ENCODE data around the gene DLGAP1.

Gene DLGAP1

DNA sequence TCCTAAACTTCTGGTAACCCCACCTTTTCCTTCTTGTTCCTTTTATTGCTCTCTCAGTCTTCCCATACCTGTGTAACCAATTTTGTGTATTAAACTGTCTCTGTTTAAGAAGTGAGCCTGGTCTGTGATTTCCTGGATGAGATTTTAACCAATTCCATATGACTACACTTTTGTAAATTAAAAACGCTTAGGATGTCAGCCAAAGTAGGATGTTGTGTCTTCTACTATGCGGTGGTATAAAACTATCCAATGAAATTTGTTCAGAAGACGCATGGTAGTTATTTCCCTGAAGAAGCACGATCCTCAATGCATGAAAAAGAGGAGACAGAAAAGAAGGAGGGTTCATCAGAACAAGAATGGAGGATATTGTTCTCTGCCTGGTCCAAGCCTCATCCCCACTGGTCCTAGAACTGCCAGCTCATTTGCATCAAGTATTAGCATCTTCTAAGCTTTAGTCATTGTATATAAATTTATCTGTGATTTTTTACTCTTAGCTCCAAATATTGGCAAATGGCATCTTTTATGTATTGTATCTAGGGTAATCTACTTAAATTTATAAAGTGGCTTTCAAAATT lies 877.7 kb downstream of the DLGAP1 start:
- DNase-seq (ENCODE audit: low spot score), result no peak
- H3K9me3 ChIP-seq (replicated peaks in 1 of 2; ENCODE audit: control insufficient read depth in 2 of 2, insufficient read depth in 1 of 2, low read depth in 1 of 2, low read length in 2 of 2), result no peaks in the 10 kb centered on the region
- no peak overlapping the region for H3K9ac ChIP-seq (ENCODE audit: low read depth, low read length, poor library complexity)
- no peak overlapping the region for H2BK5ac ChIP-seq (ENCODE audit: low read length)
- no peak overlapping the region for H2BK15ac ChIP-seq (ENCODE audit: low read length)
- no peak overlapping the region for H3K4me3 ChIP-seq (ENCODE audit: low read length in 2 of 2)
- no peak overlapping the region for H3K18ac ChIP-seq (ENCODE audit: low read length)
- H3K4me2 ChIP-seq (ENCODE audit: insufficient read depth, low read length, poor library complexity, severe bottlenecking), result no peak overlapping the region
- no peaks in the 10 kb centered on the region for H3K79me1 ChIP-seq (ENCODE audit: low read depth, low read length)
- H3K36me3 ChIP-seq (replicated peaks in 1 of 2; ENCODE audit: control insufficient read depth in 2 of 2, insufficient read depth in 2 of 2, low read length in 2 of 2), result no peaks in the 10 kb centered on the region
- WGBS, 2 donors (ENCODE audit: extremely low coverage in 2 of 2, insufficient read length in 2 of 2, insufficient replicate concordance in 1 of 2), result no CpG with 5 or more reads among the region's 4 CpGs
- no peak overlapping the region for H4K91ac ChIP-seq (ENCODE audit: low read depth, low read length, poor library complexity)
- no peaks in the 10 kb centered on the region for H3K27me3 ChIP-seq (ENCODE audit: control insufficient read depth in 3 of 3, insufficient read depth in 3 of 3, low read depth in 1 of 3, low read length in 3 of 3)
- H3K14ac ChIP-seq (ENCODE audit: low read length), result no peak overlapping the region
- H3K4me1 ChIP-seq (ENCODE audit: control insufficient read depth in 2 of 2, insufficient read depth in 1 of 2, low read depth in 1 of 2, low read length in 2 of 2), result no peaks in the 10 kb centered on the region
- H2BK120ac ChIP-seq (ENCODE audit: low read depth, low read length), result no peak overlapping the region
- no peak overlapping the region for H2BK12ac ChIP-seq (ENCODE audit: low read length)
- H2AK5ac ChIP-seq (ENCODE audit: low read depth, low read length), result no peak overlapping the region
- H3K4ac ChIP-seq (ENCODE audit: low read length), result no peak overlapping the region
- no peak overlapping the region for H3K27ac ChIP-seq (replicated peaks; ENCODE audit: low read length)
- H4K8ac ChIP-seq (ENCODE audit: low read depth, low read length), result no peak overlapping the region
- no peak overlapping the region for H2AFZ ChIP-seq (ENCODE audit: low read length)
- H3K23ac ChIP-seq (ENCODE audit: low read depth, low read length, poor library complexity), result no peak overlapping the region

GRCh38 chr18:3572761-3573160 lies 882.3 kb downstream of the DLGAP1 start:
- Histone ChIP-seq H3K36me3 (replicated peaks in 1 of 2; ENCODE audit: control insufficient read depth in 2 of 2, insufficient read depth in 2 of 2, low read length in 2 of 2) (no peaks in the 10 kb centered on the region), H3K27ac (replicated peaks; ENCODE audit: low read length) (no peak overlapping the region), H2BK12ac (ENCODE audit: low read length) (no peak overlapping the region), H3K18ac (ENCODE audit: low read length) (no peak overlapping the region), H4K91ac (ENCODE audit: low read depth, low read length, poor library complexity) (no peak overlapping the region), H2AFZ (ENCODE audit: low read length) (no peak overlapping the region), H3K9ac (ENCODE audit: low read depth, low read length, poor library complexity) (no peak overlapping the region), H2AK5ac (ENCODE audit: low read depth, low read length) (no peak overlapping the region), H3K27me3 (ENCODE audit: control insufficient read depth in 3 of 3, insufficient read depth in 3 of 3, low read depth in 1 of 3, low read length in 3 of 3) (no peaks in the 10 kb centered on the region), H3K79me1 (ENCODE audit: low read depth, low read length) (no peaks in the 10 kb centered on the region), H2BK120ac (ENCODE audit: low read depth, low read length) (no peak overlapping the region), H3K4me2 (ENCODE audit: insufficient read depth, low read length, poor library complexity, severe bottlenecking) (no peak overlapping the region), H3K14ac (ENCODE audit: low read length) (no peak overlapping the region), H3K4ac (ENCODE audit: low read length) (no peak overlapping the region), H3K4me3 (ENCODE audit: low read length in 2 of 2) (no peak overlapping the region), H3K23ac (ENCODE audit: low read depth, low read length, poor library complexity) (no peak overlapping the region), H2BK15ac (ENCODE audit: low read length) (no peak overlapping the region), H4K8ac (ENCODE audit: low read depth, low read length) (no peak overlapping the region), H3K9me3 (replicated peaks in 1 of 2; ENCODE audit: control insufficient read depth in 2 of 2, insufficient read depth in 1 of 2, low read depth in 1 of 2, low read length in 2 of 2) (no peaks in the 10 kb centered on the region), H3K4me1 (ENCODE audit: control insufficient read depth in 2 of 2, insufficient read depth in 1 of 2, low read depth in 1 of 2, low read length in 2 of 2) (no peaks in the 10 kb centered on the region), H2BK5ac (ENCODE audit: low read length) (no peak overlapping the region)
- no peak for DNase-seq (ENCODE audit: low spot score)
- WGBS, 2 donors (ENCODE audit: extremely low coverage in 2 of 2, insufficient read length in 2 of 2, insufficient replicate concordance in 1 of 2), result no CpG with 5 or more reads among the region's 1 CpG

DNA sequence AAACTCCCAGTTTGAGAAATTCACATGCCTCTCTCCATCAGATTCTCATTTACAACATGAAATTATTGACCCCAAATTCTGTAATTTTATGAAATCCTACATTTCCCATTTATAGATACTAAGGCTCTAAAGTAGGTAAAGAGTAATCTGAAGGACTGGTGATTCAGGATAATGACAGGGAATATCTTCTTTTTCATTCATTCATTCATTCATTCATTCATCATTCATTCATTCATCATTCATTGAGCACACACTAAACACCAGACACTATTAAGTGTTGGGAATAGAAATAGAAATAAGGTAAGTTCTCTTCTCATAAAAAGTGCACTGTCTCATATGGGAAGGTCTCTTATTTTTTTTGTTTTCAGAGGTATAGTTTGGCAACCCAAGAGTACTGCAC lies 888.3 kb downstream of the DLGAP1 start:
- Histone ChIP-seq H3K27ac (replicated peaks; ENCODE audit: low read length) (no peak overlapping the region), H2AK5ac (ENCODE audit: low read depth, low read length) (no peak overlapping the region), H3K4me3 (ENCODE audit: low read length in 2 of 2) (no peak overlapping the region), H2BK12ac (ENCODE audit: low read length) (no peak overlapping the region), H3K14ac (ENCODE audit: low read length) (no peak overlapping the region), H2AFZ (ENCODE audit: low read length) (no peak overlapping the region), H3K23ac (ENCODE audit: low read depth, low read length, poor library complexity) (no peak overlapping the region), H3K36me3 (replicated peaks in 1 of 2; ENCODE audit: control insufficient read depth in 2 of 2, insufficient read depth in 2 of 2, low read length in 2 of 2) (no peaks in the 10 kb centered on the region), H3K4ac (ENCODE audit: low read length) (no peak overlapping the region), H4K91ac (ENCODE audit: low read depth, low read length, poor library complexity) (no peak overlapping the region), H2BK5ac (ENCODE audit: low read length) (no peak overlapping the region), H3K9ac (ENCODE audit: low read depth, low read length, poor library complexity) (no peak overlapping the region), H3K79me1 (ENCODE audit: low read depth, low read length) (no peaks in the 10 kb centered on the region), H2BK15ac (ENCODE audit: low read length) (no peak overlapping the region), H3K27me3 (ENCODE audit: control insufficient read depth in 3 of 3, insufficient read depth in 3 of 3, low read depth in 1 of 3, low read length in 3 of 3) (no peaks in the 10 kb centered on the region), H4K8ac (ENCODE audit: low read depth, low read length) (no peak overlapping the region), H2BK120ac (ENCODE audit: low read depth, low read length) (no peak overlapping the region), H3K4me1 (ENCODE audit: control insufficient read depth in 2 of 2, insufficient read depth in 1 of 2, low read depth in 1 of 2, low read length in 2 of 2) (no peaks in the 10 kb centered on the region), H3K18ac (ENCODE audit: low read length) (no peak overlapping the region), H3K9me3 (replicated peaks in 1 of 2; ENCODE audit: control insufficient read depth in 2 of 2, insufficient read depth in 1 of 2, low read depth in 1 of 2, low read length in 2 of 2) (no peaks in the 10 kb centered on the region), H3K4me2 (ENCODE audit: insufficient read depth, low read length, poor library complexity, severe bottlenecking) (no peak overlapping the region)
- DNase-seq (ENCODE audit: low spot score), result no peak

GRCh38 chr18:3560755-3561154 lies 894.4 kb downstream of the DLGAP1 start:
- H3K4me3 ChIP-seq (ENCODE audit: low read length in 2 of 2), result no peak overlapping the region
- no peak overlapping the region for H3K18ac ChIP-seq (ENCODE audit: low read length)
- H3K4me2 ChIP-seq (ENCODE audit: insufficient read depth, low read length, poor library complexity, severe bottlenecking), result no peak overlapping the region
- H3K27me3 ChIP-seq (ENCODE audit: control insufficient read depth in 3 of 3, insufficient read depth in 3 of 3, low read depth in 1 of 3, low read length in 3 of 3), result no peaks in the 10 kb centered on the region
- H2AFZ ChIP-seq (ENCODE audit: low read length), result no peak overlapping the region
- no peak overlapping the region for H4K91ac ChIP-seq (ENCODE audit: low read depth, low read length, poor library complexity)
- H2AK5ac ChIP-seq (ENCODE audit: low read depth, low read length), result no peak overlapping the region
- no CpG with 5 or more reads among the region's 3 CpGs for WGBS, 2 donors (ENCODE audit: extremely low coverage in 2 of 2, insufficient read length in 2 of 2, insufficient replicate concordance in 1 of 2)
- H3K79me1 ChIP-seq (ENCODE audit: low read depth, low read length), result no peaks in the 10 kb centered on the region
- no peak overlapping the region for H3K27ac ChIP-seq (replicated peaks; ENCODE audit: low read length)
- peaks cover 0 to 2% of the 10 kb centered on the region in 2 donors for H3K4me1 ChIP-seq (ENCODE audit: control insufficient read depth in 2 of 2, insufficient read depth in 1 of 2, low read depth in 1 of 2, low read length in 2 of 2)
- no peak overlapping the region for H2BK15ac ChIP-seq (ENCODE audit: low read length)
- H3K9me3 ChIP-seq (replicated peaks in 1 of 2; ENCODE audit: control insufficient read depth in 2 of 2, insufficient read depth in 1 of 2, low read depth in 1 of 2, low read length in 2 of 2), result no peaks in the 10 kb centered on the region
- no peak overlapping the region for H2BK120ac ChIP-seq (ENCODE audit: low read depth, low read length)
- no peak overlapping the region for H3K9ac ChIP-seq (ENCODE audit: low read depth, low read length, poor library complexity)
- DNase-seq (ENCODE audit: low spot score), result no peak
- H3K36me3 ChIP-seq (replicated peaks in 1 of 2; ENCODE audit: control insufficient read depth in 2 of 2, insufficient read depth in 2 of 2, low read length in 2 of 2), result no peaks in the 10 kb centered on the region
- H3K14ac ChIP-seq (ENCODE audit: low read length), result no peak overlapping the region
- H2BK5ac ChIP-seq (ENCODE audit: low read length), result no peak overlapping the region
- no peak overlapping the region for H4K8ac ChIP-seq (ENCODE audit: low read depth, low read length)
- no peak overlapping the region for H3K23ac ChIP-seq (ENCODE audit: low read depth, low read length, poor library complexity)
- H2BK12ac ChIP-seq (ENCODE audit: low read length), result no peak overlapping the region
- H3K4ac ChIP-seq (ENCODE audit: low read length), result no peak overlapping the region

Measured in neuronal stem cell (in vitro differentiated cells).